Liver (tissue), 3 donors: Measurements from ENCODE around the gene CREB5.

Source experiments
- EGR1 ChIP-seq, 2 donors: IDR thresholded peaks; 2 replicates each; pipeline ENCODE4 v1.6.1; 2016 to 2018; ENCODE audit warnings: antibody characterized with exemption in 2 of 2, low read depth in 2 of 2
- GABPA ChIP-seq, 2 donors: IDR thresholded peaks in 1 of 2; conservative IDR thresholded peaks in 1 of 2; 2 replicates each; pipeline ENCODE4 v1.6.1; 2016; ENCODE audit warnings: antibody characterized with exemption in 2 of 2, mild to moderate bottlenecking in 1 of 2, moderate library complexity in 1 of 2
- JUND ChIP-seq, 2 donors: IDR thresholded peaks; 2 replicates each; pipeline ENCODE4 v1.6.1; 2016; ENCODE audit warnings: antibody characterized with exemption in 2 of 2
- RAD21 ChIP-seq, 2 donors: IDR thresholded peaks; 2 replicates each; pipeline ENCODE4 v1.6.1; 2016; ENCODE audit warnings: antibody characterized with exemption in 2 of 2, mild to moderate bottlenecking in 2 of 2
- RXRA ChIP-seq, 2 donors: IDR thresholded peaks; 2 replicates each; pipeline ENCODE4 v1.6.1; 2017 to 2018; ENCODE audit warnings: antibody characterized with exemption in 2 of 2, mild to moderate bottlenecking in 1 of 2
- YY1 ChIP-seq: IDR thresholded peaks from 2 replicates; pipeline ENCODE4 v1.6.1; 2016; ENCODE audit warnings: antibody characterized with exemption, mild to moderate bottlenecking
- TF ChIP-seq, protein P1 (sequence below): fragments of 150-350 bp; IDR thresholded peaks from 2 replicates; pipeline ENCODE4 v1.5.1; 2017; ENCODE audit warnings: improper control_type of control experiment, low read depth, low read length; ENCODE audit not compliant: missing input control
- TF ChIP-seq, protein P2 (sequence below): IDR thresholded peaks from 2 replicates; pipeline ENCODE4 v1.6.1; 2016; ENCODE audit warnings: antibody characterized with exemption
- TF ChIP-seq, protein P3 (sequence below): IDR thresholded peaks from 2 replicates; pipeline ENCODE4 v1.6.1; 2016; ENCODE audit warnings: antibody characterized with exemption, mild to moderate bottlenecking
- donor health status: healthy.
- donor health status: healthy.

DNA sequence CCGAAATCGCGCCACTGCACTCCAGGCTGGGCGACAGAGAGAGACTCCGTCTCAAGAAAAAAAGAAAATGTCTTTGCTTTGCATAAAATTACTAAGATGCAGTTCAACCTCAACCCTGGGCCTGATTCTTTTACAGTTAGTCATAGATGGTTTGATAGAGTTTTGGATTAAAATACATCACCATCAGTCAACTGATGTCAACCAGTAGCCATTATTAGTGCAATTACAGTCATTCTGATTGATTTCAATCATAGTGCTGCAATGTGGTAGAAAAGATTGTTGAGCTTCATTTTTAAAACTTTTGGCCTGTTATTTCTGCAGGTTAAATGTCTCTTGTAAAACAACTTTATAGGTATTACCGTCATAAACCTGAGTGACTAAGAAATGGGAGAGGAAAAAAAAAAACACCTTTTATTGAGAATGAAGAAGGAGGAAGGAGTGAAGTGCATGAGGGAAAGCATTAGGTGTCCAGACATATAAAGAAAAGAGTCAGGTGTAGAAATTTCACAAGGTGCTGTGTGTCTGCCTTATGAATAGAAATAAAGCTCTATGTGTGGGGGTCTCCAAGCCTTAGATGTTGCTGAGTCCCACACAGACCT lies 395.2 kb downstream of the CREB5 start:
- TF ChIP-seq JUND (IDR thresholded peaks at IDR 0.05): no peak
- TF ChIP-seq, protein P1, sequence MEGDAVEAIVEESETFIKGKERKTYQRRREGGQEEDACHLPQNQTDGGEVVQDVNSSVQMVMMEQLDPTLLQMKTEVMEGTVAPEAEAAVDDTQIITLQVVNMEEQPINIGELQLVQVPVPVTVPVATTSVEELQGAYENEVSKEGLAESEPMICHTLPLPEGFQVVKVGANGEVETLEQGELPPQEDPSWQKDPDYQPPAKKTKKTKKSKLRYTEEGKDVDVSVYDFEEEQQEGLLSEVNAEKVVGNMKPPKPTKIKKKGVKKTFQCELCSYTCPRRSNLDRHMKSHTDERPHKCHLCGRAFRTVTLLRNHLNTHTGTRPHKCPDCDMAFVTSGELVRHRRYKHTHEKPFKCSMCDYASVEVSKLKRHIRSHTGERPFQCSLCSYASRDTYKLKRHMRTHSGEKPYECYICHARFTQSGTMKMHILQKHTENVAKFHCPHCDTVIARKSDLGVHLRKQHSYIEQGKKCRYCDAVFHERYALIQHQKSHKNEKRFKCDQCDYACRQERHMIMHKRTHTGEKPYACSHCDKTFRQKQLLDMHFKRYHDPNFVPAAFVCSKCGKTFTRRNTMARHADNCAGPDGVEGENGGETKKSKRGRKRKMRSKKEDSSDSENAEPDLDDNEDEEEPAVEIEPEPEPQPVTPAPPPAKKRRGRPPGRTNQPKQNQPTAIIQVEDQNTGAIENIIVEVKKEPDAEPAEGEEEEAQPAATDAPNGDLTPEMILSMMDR: no peak
- TF ChIP-seq, protein P2, sequence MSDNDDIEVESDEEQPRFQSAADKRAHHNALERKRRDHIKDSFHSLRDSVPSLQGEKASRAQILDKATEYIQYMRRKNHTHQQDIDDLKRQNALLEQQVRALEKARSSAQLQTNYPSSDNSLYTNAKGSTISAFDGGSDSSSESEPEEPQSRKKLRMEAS: no peak
- no peak for TF ChIP-seq RAD21 (IDR thresholded peaks at IDR 0.05)
- no peak for TF ChIP-seq YY1
- no peak for TF ChIP-seq RXRA (IDR thresholded peaks at IDR 0.05)
- TF ChIP-seq GABPA (IDR thresholded peaks at IDR 0.05 in 1 of 2, conservative IDR thresholded peaks at IDR 0.05 in 1 of 2): no peak
- no peak for TF ChIP-seq EGR1 (IDR thresholded peaks at IDR 0.05; ENCODE audit: low read depth in 2 of 2)
- TF ChIP-seq, protein P3, sequence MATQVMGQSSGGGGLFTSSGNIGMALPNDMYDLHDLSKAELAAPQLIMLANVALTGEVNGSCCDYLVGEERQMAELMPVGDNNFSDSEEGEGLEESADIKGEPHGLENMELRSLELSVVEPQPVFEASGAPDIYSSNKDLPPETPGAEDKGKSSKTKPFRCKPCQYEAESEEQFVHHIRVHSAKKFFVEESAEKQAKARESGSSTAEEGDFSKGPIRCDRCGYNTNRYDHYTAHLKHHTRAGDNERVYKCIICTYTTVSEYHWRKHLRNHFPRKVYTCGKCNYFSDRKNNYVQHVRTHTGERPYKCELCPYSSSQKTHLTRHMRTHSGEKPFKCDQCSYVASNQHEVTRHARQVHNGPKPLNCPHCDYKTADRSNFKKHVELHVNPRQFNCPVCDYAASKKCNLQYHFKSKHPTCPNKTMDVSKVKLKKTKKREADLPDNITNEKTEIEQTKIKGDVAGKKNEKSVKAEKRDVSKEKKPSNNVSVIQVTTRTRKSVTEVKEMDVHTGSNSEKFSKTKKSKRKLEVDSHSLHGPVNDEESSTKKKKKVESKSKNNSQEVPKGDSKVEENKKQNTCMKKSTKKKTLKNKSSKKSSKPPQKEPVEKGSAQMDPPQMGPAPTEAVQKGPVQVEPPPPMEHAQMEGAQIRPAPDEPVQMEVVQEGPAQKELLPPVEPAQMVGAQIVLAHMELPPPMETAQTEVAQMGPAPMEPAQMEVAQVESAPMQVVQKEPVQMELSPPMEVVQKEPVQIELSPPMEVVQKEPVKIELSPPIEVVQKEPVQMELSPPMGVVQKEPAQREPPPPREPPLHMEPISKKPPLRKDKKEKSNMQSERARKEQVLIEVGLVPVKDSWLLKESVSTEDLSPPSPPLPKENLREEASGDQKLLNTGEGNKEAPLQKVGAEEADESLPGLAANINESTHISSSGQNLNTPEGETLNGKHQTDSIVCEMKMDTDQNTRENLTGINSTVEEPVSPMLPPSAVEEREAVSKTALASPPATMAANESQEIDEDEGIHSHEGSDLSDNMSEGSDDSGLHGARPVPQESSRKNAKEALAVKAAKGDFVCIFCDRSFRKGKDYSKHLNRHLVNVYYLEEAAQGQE: no peak
